HL-60 (cell line): ENCODE results near the gene ESRRB.

Experiments
- CTCF ChIP-seq: IDR thresholded peaks from one replicate; pipeline ENCODE4 v1.5.1; 2011; ENCODE audit warnings: low read length, control low read depth, inconsistent platforms; ENCODE audit not compliant: insufficient read depth
- GABPA ChIP-seq: IDR thresholded peaks from 2 replicates; pipeline ENCODE4 v1.6.1; 2012; ENCODE audit warnings: low read depth
- POLR2AphosphoS5 ChIP-seq: IDR thresholded peaks from 2 replicates; pipeline ENCODE4 v1.6.1; 2012; ENCODE audit warnings: low read depth
- REST ChIP-seq: IDR thresholded peaks from 2 replicates; pipeline ENCODE4 v1.6.1; 2012; ENCODE audit warnings: low read depth; ENCODE audit not compliant: insufficient replicate concordance
- SPI1 ChIP-seq: IDR thresholded peaks from 2 replicates; pipeline ENCODE4 v1.6.1; 2012; ENCODE audit warnings: low read depth, mild to moderate bottlenecking, borderline replicate concordance

GRCh38 chr14:76497550-76498462, 121.9 kb downstream of the ESRRB start:
- no peak for TF ChIP-seq CTCF
- no peak for TF ChIP-seq POLR2AphosphoS5
- TF ChIP-seq GABPA: no peak
- no peak for TF ChIP-seq REST
- no peak for TF ChIP-seq SPI1
